Measurements from ENCODE around the gene GAN. TPM values are rescaled to one million over a fixed set of nuclear protein-coding genes. Genes with fewer than 3 reads are reported as not detected.

Gene GAN
- total RNA-seq, 4 donors from 2014 or later, result 7.9 to 18.5 (median 15.2) TPM

- intact Hi-C loops (cut with DNase I; ENCODE audit: low total_unique reads), result no loop called here
- Histone ChIP-seq H3K4me1 (no peaks in the 10 kb centered on the region), H3K9me3 (no peaks in the 10 kb centered on the region), H3K27ac (peak overlapping the region; percentile 38 to 73), H3K27me3 (no peaks in the 10 kb centered on the region), H3K4me3 (no peak overlapping the region), H3K36me3 (no peaks in the 10 kb centered on the region)
- TF ChIP-seq CTCF (IDR thresholded peaks at IDR 0.05) (no peak), POLR2A (IDR thresholded peaks at IDR 0.05) (peak in 1 of 2 donors; percentile 14)
- no peak for DNase-seq
These were observed 70.4 kb downstream of the GAN start for GRCh38 chr16:81385031-81385756.

GRCh38 chr16:81388357-81388756 lies 73.6 kb downstream of the GAN start:
- intact Hi-C loops (cut with DNase I; ENCODE audit: low total_unique reads), result no loop called here
- Histone ChIP-seq H3K4me1 (no peaks in the 10 kb centered on the region), H3K4me3 (no peak overlapping the region), H3K36me3 (no peaks in the 10 kb centered on the region), H3K9me3 (no peaks in the 10 kb centered on the region), H3K27me3 (no peaks in the 10 kb centered on the region), H3K27ac (no peak overlapping the region)
- no peak for DNase-seq
- TF ChIP-seq CTCF (IDR thresholded peaks at IDR 0.05), result no peak
- TF ChIP-seq POLR2A (IDR thresholded peaks at IDR 0.05), result no peak

GRCh38 chr16:81390840-81391239 lies 76.1 kb downstream of the GAN start:
- intact Hi-C loops (cut with DNase I; ENCODE audit: low total_unique reads), result no loop called here
- no peak overlapping the region for H3K27ac ChIP-seq
- H3K27me3 ChIP-seq, result no peaks in the 10 kb centered on the region
- no peaks in the 10 kb centered on the region for H3K4me1 ChIP-seq
- no peak for TF ChIP-seq POLR2A (IDR thresholded peaks at IDR 0.05)
- TF ChIP-seq CTCF (IDR thresholded peaks at IDR 0.05), result no peak
- no peaks in the 10 kb centered on the region for H3K9me3 ChIP-seq
- no peak for DNase-seq
- H3K4me3 ChIP-seq, result no peak overlapping the region
- H3K36me3 ChIP-seq, result no peaks in the 10 kb centered on the region

GRCh38 chr16:81392011-81392410 lies 77.2 kb downstream of the GAN start:
- Histone ChIP-seq H3K36me3 (no peaks in the 10 kb centered on the region), H3K4me1 (no peaks in the 10 kb centered on the region), H3K4me3 (no peak overlapping the region), H3K27ac (no peak overlapping the region), H3K9me3 (no peaks in the 10 kb centered on the region), H3K27me3 (no peaks in the 10 kb centered on the region)
- DNase-seq, result no peak
- intact Hi-C loops (cut with DNase I; ENCODE audit: low total_unique reads), result no loop called here
- no peak for TF ChIP-seq POLR2A (IDR thresholded peaks at IDR 0.05)
- no peak for TF ChIP-seq CTCF (IDR thresholded peaks at IDR 0.05)

GRCh38 chr16:81394416-81394815 lies 79.7 kb downstream of the GAN start:
- no peak for DNase-seq
- no peaks in the 10 kb centered on the region for H3K4me1 ChIP-seq
- H3K36me3 ChIP-seq, result no peaks in the 10 kb centered on the region
- H3K9me3 ChIP-seq, result no peaks in the 10 kb centered on the region
- intact Hi-C loops (cut with DNase I; ENCODE audit: low total_unique reads), result no loop called here
- no peak overlapping the region for H3K27ac ChIP-seq
- no peaks in the 10 kb centered on the region for H3K27me3 ChIP-seq
- TF ChIP-seq POLR2A (IDR thresholded peaks at IDR 0.05) (no peak), CTCF (IDR thresholded peaks at IDR 0.05) (no peak)
- H3K4me3 ChIP-seq, result no peak overlapping the region
